ENCODE measurements around the gene TSHZ1.

DNA sequence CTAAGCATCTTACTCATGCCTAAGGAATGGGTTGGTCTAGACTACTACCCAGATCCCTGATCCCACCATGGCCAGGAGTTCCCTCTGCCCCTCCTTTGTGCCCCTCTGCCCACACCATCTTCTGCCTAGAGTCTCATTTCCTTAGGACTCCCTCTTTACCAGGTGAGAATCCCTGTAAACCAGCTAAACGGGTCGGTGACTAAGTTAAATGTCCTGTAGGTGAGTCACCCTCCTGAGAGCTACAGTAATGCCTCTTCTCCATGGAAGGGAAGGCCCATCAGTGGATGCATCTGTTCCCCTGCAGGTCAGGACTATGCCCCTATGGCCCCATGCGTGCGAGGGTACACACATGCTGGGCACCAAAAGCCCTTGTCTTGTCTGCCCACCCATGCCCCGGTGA is 27.1 kb upstream of the TSHZ1 start:
- TF ChIP-seq NFIC (IDR thresholded peaks at IDR 0.05; ENCODE audit: borderline replicate concordance) (no peak), FOXJ3 (CRISPR knock-in tag; IDR thresholded peaks at IDR 0.05) (no peak), TAF1 (IDR thresholded peaks at IDR 0.05; ENCODE audit: borderline replicate concordance, low read depth, low read length) (no peak), EZH2phosphoT487 (IDR thresholded peaks at IDR 0.05; ENCODE audit: borderline replicate concordance, low read depth) (no peak), GABPA (IDR thresholded peaks at IDR 0.05; ENCODE audit: low read depth) (no peak), MXI1 (IDR thresholded peaks at IDR 0.05; ENCODE audit: low read depth, low read length) (no peak)
- TF ChIP-seq, protein P1, sequence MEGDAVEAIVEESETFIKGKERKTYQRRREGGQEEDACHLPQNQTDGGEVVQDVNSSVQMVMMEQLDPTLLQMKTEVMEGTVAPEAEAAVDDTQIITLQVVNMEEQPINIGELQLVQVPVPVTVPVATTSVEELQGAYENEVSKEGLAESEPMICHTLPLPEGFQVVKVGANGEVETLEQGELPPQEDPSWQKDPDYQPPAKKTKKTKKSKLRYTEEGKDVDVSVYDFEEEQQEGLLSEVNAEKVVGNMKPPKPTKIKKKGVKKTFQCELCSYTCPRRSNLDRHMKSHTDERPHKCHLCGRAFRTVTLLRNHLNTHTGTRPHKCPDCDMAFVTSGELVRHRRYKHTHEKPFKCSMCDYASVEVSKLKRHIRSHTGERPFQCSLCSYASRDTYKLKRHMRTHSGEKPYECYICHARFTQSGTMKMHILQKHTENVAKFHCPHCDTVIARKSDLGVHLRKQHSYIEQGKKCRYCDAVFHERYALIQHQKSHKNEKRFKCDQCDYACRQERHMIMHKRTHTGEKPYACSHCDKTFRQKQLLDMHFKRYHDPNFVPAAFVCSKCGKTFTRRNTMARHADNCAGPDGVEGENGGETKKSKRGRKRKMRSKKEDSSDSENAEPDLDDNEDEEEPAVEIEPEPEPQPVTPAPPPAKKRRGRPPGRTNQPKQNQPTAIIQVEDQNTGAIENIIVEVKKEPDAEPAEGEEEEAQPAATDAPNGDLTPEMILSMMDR (IDR thresholded peaks at IDR 0.05), result no peak
- TF ChIP-seq, protein P2, sequence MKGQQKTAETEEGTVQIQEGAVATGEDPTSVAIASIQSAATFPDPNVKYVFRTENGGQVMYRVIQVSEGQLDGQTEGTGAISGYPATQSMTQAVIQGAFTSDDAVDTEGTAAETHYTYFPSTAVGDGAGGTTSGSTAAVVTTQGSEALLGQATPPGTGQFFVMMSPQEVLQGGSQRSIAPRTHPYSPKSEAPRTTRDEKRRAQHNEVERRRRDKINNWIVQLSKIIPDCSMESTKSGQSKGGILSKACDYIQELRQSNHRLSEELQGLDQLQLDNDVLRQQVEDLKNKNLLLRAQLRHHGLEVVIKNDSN (IDR thresholded peaks at IDR 0.05; ENCODE audit: borderline replicate concordance, low read depth), result no peak
- TF ChIP-seq, protein P3, sequence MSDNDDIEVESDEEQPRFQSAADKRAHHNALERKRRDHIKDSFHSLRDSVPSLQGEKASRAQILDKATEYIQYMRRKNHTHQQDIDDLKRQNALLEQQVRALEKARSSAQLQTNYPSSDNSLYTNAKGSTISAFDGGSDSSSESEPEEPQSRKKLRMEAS (IDR thresholded peaks at IDR 0.05; ENCODE audit: low read depth), result no peak

Measured in SK-N-SH (cell line).